Uterus (tissue), 4 donors: ENCODE measurements around the gene SRPRB. TPM values are rescaled to one million over a fixed set of nuclear protein-coding genes. Genes with fewer than 3 reads are reported as not detected.

Experiments used
- DNase-seq, 2 donors: peaks; one replicate each; pipeline ENCODE4 v3.0.0-alpha.2; 2019 to 2020
- H3K27ac ChIP-seq, 2 donors: fragments of 200-600 bp; sonication (generic); 1 replicate in 1 of 2; 2 replicates in 1 of 2; pipeline ENCODE4 v1.5.1; 2016 to 2018
- H3K27me3 ChIP-seq, 2 donors: fragments of 200-600 bp; sonication (generic); one replicate each; pipeline ENCODE4 v1.5.1; 2018 to 2019; ENCODE audit warnings: control low read depth in 1 of 2
- H3K36me3 ChIP-seq, 2 donors: fragments of 200-600 bp; sonication (generic); one replicate each; pipeline ENCODE4 v1.5.1; 2019; ENCODE audit warnings: control low read depth in 1 of 2
- H3K4me1 ChIP-seq, 2 donors: fragments of 200-600 bp; sonication (generic); one replicate each; pipeline ENCODE4 v1.5.1; 2018 to 2019; ENCODE audit warnings: control low read depth in 1 of 2
- H3K4me3 ChIP-seq, 2 donors: fragments of 200-600 bp; sonication (generic); 1 replicate in 1 of 2; 2 replicates in 1 of 2; pipeline ENCODE4 v1.5.1; 2018 to 2019; ENCODE audit warnings: mild to moderate bottlenecking in 1 of 2
- H3K9me3 ChIP-seq, 2 donors: fragments of 200-600 bp; sonication (generic); one replicate each; pipeline ENCODE4 v1.5.1; 2019; ENCODE audit warnings: control low read depth in 1 of 2
- CTCF ChIP-seq, 4 experiments: fragments of 200-600 bp in 2 of 4; fragments of 450-650 bp in 2 of 4; sonication (generic) in 2 of 4; IDR thresholded peaks; one replicate each; pipeline ENCODE4 v1.5.1; 2016 to 2019; ENCODE audit warnings: antibody characterized with exemption in 4 of 4, mild to moderate bottlenecking in 2 of 4, moderate library complexity in 1 of 4
- POLR2A ChIP-seq, 2 donors: fragments of 450-650 bp; IDR thresholded peaks; one replicate each; pipeline ENCODE4 v1.6.1; 2016; ENCODE audit warnings: antibody characterized with exemption in 2 of 2, mild to moderate bottlenecking in 1 of 2, moderate library complexity in 1 of 2
- intact Hi-C: fragments of 100-400 bp; cut with DNase I; formaldehyde crosslinking; loops from one replicate; pipeline ENCODE4 v1.15.1; 2023; ENCODE audit warnings: low total_unique reads
- total RNA-seq, 4 donors: library from RNA; depleted of rRNA in 3 of 4; stranded (reverse); fragments of >200 nt in 3 of 4; gene quantifications; one replicate each; pipeline versions ENCODE4 v1.1.0 to v1.2.4, GENCODE V29; 2014 to 2023
- donor health status: DM: yes; HTN: yes; CAD: no.

The SRPRB gene
- total RNA-seq, 4 donors from 2014 or later: 12.0 to 66.2 (median 28.9) TPM

GRCh38 chr3:133797396-133798105 lies 8.1 kb upstream of the SRPRB start:
- no peaks in the 10 kb centered on the region for H3K9me3 ChIP-seq
- TF ChIP-seq CTCF (IDR thresholded peaks at IDR 0.05): no peak
- no peak for TF ChIP-seq POLR2A (IDR thresholded peaks at IDR 0.05)
- no peaks in the 10 kb centered on the region for H3K36me3 ChIP-seq
- intact Hi-C loops: no loop called here
- H3K27ac ChIP-seq: no peak overlapping the region
- DNase-seq: no peak
- no peaks in the 10 kb centered on the region for H3K4me1 ChIP-seq
- no peak overlapping the region for H3K4me3 ChIP-seq
- H3K27me3 ChIP-seq: no peaks in the 10 kb centered on the region

- TF ChIP-seq CTCF (IDR thresholded peaks at IDR 0.05) (no peak), POLR2A (IDR thresholded peaks at IDR 0.05) (no peak)
- no peak overlapping the region for H3K4me3 ChIP-seq
- no peak overlapping the region for H3K27ac ChIP-seq
- H3K9me3 ChIP-seq: no peaks in the 10 kb centered on the region
- intact Hi-C loops: no loop called here
- DNase-seq: no peak
- H3K36me3 ChIP-seq: no peaks in the 10 kb centered on the region
- H3K4me1 ChIP-seq: no peaks in the 10 kb centered on the region
- no peaks in the 10 kb centered on the region for H3K27me3 ChIP-seq
Measured at GRCh38 chr3:133799794-133800585, 5.6 kb upstream of the SRPRB start.

GRCh38 chr3:133803469-133803868 lies 2.1 kb upstream of the SRPRB start:
- intact Hi-C loops: no loop called here
- no peaks in the 10 kb centered on the region for H3K36me3 ChIP-seq
- no peak overlapping the region for H3K4me3 ChIP-seq
- H3K27me3 ChIP-seq: no peaks in the 10 kb centered on the region
- no peak for DNase-seq
- TF ChIP-seq CTCF (IDR thresholded peaks at IDR 0.05) (no peak), POLR2A (IDR thresholded peaks at IDR 0.05) (no peak)
- no peak overlapping the region for H3K27ac ChIP-seq
- H3K4me1 ChIP-seq: no peaks in the 10 kb centered on the region
- no peaks in the 10 kb centered on the region for H3K9me3 ChIP-seq

- peak overlapping the region in 1 of 2 donors; percentile 72 for H3K4me3 ChIP-seq
- no peaks in the 10 kb centered on the region for H3K27me3 ChIP-seq
- H3K4me1 ChIP-seq: no peaks in the 10 kb centered on the region
- H3K9me3 ChIP-seq: no peaks in the 10 kb centered on the region
- DNase-seq: no peak
- H3K36me3 ChIP-seq: no peaks in the 10 kb centered on the region
- intact Hi-C loops: no loop called here
- TF ChIP-seq POLR2A (IDR thresholded peaks at IDR 0.05): no peak
- no peak for TF ChIP-seq CTCF (IDR thresholded peaks at IDR 0.05)
- no peak overlapping the region for H3K27ac ChIP-seq
Measured at GRCh38 chr3:133804896-133805295, 719 bp upstream of the SRPRB start.

GRCh38 chr3:133805384-133805701 lies 272 bp upstream of the SRPRB start:
- Histone ChIP-seq H3K27me3 (no peaks in the 10 kb centered on the region), H3K27ac (no peak overlapping the region), H3K9me3 (no peaks in the 10 kb centered on the region), H3K4me1 (no peaks in the 10 kb centered on the region), H3K36me3 (no peaks in the 10 kb centered on the region), H3K4me3 (peak overlapping the region; percentile 72 to 92)
- intact Hi-C loops: no loop called here
- DNase-seq: no peak
- TF ChIP-seq POLR2A (IDR thresholded peaks at IDR 0.05): no peak
- no peak for TF ChIP-seq CTCF (IDR thresholded peaks at IDR 0.05)
